ENCODE results near the gene PLD5.
"Not testable (repeated sequence)": the region's sequence is repeated elsewhere in the genome, so short reads cannot be mapped to it uniquely, and the experiment has no call there.

Gene PLD5

DNA sequence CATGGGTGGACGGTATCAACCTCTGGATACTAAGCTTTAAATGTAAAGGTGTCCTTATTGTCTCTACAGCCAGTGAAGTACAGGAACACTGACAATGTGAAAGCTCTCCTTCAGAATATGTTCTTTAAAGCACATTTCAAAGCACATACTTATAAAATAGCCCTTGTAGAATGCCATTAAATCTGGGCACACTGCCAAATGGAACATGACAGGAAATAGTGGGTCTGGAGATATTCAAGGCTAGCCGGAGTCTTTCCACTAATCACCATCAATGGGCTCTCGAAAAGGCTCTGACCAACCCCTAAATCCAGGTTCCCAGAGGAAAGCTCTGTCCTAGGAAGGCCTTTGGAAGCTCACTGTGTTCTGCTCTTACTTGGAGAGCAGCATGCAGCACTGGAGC lies 46.6 kb downstream of the PLD5 start:
- DNase-seq = no peak

DNA sequence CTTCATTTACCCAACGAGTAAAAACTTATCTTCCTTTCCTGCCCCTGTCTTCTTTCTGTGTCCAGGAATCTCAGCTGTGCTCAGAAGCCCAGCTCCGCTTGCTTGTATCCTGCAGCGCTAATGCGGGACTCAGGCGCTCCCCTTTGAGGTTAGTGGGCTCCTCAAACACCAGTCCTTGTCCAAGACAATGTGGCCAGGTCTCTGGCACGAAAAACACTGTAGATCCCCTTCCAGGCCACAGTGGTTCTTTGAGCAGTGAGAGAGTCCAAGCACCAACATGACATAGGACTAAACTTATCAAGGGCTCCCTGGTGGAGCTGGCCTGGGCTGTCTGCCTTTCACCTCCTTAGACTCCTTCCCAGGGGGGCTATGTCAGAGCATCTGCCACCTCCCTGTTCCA lies 53.7 kb downstream of the PLD5 start:
- no peak for DNase-seq

DNA sequence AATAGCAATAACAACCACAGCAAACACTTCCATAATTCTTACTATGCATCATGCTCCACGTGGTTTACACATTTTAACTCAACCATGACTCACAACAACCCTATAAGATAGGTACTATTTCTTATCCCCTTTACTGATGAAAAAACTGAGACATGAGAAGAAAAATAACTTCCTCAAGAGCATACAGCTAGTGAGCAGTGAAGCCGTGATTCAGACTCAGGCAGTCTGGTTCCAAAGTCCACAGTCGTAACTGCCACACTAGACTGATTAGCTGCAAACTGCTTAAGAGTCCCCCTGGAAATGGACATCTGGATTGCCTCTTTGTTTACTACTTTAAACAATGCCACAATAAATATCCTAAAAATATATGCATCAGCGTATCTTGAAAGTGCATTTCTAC lies 55.7 kb downstream of the PLD5 start:
- DNase-seq = no peak

DNA sequence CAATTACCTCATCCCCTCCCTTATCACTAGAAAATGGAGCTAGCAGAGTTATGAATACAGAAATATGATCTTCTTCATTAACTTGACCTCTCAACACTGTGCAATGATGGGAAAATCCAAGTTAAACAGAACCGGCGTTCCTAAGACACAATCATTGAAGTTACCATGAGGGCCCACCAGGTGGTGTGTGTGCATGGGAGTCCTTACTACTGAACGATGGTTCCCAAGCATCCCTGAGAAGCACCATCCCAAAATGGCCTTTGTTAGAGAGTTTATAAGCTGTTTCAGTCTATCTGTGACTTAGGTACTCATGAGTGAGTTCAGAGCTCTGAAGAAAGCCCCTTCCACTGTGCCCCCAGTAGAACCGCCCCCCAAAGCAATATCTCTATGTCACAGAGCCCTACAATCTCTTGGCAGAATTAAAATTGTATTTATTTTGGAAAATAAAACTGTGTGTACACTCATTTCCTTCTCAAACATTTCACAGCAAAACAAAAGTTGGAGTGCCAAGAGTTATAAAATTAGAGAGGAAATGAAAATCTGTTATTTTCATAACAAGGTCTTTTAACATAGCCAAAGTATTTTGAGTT lies 56.8 kb downstream of the PLD5 start:
- DNase-seq = peak; percentile 8

DNA sequence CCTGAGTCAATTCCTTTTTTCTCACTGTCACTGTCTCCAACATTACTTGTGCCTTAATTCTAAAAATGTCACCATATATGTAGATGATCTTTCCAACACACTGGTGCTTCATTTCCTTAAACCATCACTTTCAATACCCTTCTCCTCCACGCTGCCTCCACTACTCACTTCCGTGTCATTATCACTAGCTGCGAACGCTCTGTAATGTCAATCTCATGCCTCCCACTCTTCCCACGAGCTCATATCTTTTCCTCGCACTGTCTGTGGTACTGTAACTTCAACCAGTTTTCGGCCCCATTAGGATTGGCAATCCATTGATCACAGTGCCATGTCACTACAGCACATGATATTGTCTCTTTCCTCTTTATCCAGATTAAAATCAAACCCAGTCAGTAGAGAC lies 61.6 kb downstream of the PLD5 start:
- no peak for DNase-seq

DNA sequence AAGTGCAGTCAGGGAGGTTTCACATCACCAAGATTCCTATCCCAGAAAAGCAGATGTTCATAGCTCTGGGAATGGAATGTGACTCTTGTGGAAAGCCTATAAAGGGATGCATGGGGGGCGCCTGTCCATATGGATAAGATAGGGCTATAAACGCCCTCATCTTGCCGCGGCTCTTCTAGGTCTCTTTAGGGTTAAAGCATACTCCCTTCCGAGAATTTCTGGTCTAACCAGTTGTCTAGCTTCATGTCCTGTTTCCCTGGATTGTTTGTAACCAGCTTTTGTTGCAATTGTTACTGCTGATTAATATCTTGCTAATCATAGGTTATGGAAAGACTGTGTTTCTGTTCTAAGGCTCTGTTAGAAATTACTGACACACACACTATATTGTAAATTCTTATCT lies 64.8 kb downstream of the PLD5 start:
- DNase-seq = not testable (repeated sequence)

DNA sequence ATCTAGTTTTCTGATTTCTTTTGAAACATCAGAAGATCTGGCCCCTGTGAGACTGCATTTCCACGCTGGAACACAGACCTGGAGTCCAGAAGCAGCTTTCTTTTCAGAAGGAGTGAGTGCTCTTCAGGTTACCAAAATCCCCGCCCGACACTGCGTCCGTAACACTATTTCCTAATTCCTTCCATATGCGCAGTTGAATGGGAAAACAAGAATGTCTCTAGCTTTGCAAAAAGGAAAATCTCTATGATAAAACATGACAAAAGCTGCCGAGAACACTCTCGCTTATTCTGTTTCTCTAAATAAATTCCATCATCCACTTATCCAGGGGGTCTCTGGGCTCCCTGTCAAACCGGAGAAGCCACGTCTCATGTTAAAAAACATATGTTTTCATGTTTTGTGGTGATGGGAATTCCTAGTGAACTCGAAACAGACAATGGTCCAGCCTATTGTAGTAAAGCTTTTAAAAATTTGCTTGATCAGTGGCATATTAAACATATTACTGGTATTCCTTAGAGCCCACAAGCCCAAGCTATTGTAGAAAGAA lies 67.7 kb downstream of the PLD5 start:
- DNase-seq = no peak

DNA sequence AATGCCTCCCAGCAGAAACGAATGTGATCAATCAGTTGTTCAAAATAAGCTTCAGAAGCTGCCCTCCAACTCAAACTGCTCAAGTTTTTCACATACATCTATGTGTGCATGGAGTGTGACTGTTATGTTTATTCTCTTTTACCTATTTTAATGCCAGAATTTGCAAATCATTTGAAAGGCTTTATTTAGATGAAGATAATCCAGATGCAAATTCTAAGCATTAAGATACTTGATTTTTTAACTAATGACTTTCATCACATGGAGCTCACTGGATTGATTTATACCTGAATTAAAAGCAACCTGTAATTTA lies 69.5 kb downstream of the PLD5 start:
- no peak for DNase-seq

DNA sequence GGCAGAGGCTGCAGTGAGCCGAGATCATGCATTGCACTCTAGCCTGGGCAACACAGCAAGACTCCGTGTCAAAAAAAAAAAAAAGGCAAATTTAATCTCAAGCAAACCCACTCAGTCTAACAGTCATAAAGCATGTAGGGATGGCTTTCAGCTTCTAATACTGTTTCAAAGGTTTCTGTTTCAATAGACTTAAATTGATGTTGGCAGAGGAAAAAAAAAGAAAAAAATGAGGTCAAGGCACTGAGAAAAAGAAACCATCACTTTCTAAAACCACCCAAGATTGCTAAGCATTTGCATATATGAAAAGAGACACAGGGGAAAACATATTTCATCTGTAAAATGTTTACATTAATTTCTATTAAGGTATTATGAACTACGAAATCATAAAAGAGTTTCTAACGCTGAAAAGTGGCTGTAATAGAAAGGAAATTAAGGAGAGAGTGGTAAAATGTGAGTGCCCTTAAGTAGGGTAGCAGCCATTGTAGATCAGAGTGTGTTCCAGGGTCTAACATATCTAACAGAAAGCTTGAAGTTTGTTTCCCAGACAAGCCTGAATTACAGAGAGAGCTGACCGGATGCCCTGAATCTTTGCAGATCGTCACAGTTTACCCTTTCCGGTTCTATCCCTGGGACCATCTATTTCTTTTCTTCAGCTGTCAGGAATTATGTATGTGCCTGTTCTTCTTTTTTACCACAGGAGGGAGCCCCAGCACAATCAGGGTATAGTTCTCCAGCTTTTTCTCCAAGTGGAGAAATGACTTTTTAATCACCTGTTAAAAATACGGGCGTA lies 70.0 kb downstream of the PLD5 start:
- DNase-seq = no peak

DNA sequence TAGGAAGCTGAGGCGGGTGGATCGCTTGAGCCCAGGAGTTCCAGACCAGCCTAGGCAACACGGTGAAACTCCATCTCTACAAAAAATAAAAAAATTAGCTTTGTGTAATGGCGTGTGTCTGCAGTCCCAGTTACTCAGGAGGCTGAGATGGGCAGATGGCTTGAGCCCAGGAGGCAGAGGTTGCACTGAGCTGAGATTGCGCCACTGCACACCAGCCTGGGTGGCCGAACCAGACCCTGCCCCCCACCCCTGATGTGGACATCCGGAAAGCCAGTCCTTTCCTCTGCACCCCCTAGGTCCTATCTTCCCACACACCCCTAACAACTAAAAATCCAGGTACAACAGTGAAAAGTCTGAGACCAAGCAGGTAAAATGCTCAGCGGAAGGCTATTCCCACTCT lies 71.9 kb downstream of the PLD5 start:
- DNase-seq = no peak

DNA sequence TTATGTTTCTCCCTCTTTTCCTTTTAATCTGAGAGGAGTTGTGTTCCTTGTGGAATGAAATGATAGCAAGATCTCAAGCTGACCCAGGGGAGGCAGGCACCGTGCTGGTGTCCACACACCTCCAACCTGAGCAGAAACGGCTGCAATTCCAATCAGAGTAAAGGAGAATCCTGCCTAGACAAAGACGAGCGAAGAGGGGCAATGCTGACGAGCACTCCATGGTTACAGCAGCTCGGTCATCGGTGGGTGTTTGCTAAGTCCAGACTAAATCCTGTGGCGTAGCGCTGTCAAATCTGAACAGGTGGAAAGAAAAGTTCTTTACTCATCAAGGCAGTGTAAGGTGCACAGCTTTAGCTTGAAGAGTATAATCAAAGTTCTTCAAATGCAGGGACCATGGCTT lies 74.8 kb downstream of the PLD5 start:
- no peak for DNase-seq

DNA sequence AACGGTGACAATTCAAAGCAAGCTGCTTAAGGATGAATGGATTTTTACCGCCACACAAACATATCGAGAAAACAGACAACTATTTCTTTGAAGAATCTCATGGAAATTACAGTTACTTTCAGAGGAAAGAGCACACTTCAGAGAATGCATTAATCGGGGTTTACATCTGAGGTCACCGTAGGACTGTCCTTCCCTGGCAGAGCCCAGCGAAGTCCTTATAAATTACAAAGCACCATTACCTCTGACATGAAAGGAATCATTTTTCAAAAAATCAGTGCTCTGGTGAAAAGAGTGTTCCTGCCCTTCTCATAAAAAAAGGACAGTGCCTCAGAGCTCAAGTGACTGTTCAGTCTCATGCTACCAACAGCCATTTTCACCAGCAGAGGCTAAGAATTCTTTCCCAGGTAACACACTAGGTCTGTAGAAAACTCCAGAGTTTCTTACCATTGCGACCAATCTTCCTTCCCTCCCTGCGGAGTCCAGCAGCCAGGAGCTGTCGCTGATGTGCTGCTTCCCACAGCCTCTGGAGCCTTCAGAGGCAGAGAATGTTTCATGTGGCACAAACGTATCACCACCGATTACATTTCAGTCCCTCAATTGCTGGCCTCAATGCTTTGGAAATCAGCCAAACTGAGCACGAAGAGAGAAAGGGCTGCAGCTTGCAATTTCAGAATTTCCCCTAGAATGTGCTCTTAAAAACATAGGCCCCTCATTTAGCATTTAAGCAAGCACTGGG lies 75.4 kb downstream of the PLD5 start:
- DNase-seq = no peak

DNA sequence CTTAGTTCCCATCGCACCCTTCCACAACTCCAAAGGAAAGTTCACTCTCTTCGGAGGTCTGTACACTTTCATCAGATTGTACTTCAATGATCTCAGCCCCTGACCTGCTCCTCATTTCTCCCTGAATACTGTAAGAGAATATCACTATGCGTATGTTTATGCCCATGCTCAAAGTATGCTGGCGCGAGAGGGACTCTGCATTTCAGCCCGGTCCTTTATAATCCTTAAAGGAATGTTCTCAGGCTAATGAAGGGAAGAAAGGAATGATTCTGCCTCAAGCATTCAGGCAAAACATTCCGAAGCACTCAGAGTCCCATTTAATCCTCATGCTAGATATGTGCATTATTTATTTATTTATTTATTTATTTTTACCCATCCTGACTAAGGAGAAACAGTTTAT lies 76.8 kb downstream of the PLD5 start:
- no peak for DNase-seq

DNA sequence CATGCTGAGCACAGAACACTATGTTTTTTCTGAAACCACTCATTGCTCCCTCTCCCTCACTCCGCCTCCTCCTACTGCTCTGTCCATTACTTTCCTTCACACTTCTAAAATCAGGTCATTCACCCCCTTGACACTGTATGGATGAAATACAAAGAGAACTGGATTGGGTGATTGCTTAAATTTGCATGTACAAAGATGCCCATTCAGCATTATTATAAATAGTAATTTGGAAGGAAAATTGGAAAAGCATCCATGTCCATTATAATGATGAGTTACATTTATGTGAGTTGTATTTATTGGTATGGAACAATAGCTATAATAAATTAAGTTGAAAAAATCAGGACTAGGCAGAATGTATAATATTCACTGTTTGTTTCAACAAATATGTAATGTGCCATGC lies 83.7 kb downstream of the PLD5 start:
- no peak for DNase-seq

DNA sequence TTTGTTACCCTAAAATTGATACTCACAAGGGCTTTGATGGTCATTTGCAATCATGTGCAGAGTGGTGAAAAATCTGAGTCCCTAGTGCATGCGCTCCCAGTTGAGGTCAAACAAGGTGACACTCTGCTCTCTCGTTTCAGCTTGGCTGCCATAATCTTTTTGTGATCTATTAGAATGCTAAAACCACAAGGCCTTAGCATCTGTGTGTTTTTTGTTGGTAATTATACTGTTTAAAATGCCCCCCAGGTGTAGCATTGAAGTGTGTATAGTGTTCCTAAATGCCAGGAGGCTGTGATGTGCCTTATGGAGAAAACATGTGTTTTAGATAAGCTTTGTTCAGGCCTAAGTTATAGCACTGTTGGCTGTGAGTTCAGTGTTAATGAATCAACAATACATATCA lies 89.3 kb downstream of the PLD5 start:
- DNase-seq = no peak

DNA sequence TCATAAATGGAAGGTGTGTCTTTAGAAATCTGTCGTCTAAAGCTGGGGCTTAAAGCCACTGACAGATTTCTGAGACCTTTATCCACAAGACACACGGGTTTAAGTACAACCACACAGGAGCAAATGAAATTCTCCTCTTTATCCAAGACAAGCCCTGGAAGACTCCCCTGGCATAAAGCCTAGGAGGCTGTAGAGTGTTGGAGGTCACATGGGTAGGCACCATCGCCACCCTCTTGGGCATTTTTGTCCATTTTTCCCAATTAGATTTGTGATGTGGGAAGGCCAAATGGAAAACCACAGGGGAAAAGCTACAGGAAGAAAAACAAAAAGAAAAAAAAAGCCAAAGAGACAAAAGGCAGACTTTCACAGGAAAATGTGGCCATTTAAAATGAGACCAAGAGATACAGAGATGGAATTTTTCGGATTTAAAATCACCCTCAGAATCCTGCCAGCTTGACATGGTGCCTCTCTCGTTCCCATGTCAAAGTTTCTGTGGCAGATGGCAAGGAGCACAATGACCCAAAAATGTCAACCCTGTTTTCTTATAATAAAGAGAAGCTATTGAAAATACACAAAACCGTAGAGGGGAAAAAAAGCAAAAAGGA lies 91.9 kb downstream of the PLD5 start:
- DNase-seq = no peak

DNA sequence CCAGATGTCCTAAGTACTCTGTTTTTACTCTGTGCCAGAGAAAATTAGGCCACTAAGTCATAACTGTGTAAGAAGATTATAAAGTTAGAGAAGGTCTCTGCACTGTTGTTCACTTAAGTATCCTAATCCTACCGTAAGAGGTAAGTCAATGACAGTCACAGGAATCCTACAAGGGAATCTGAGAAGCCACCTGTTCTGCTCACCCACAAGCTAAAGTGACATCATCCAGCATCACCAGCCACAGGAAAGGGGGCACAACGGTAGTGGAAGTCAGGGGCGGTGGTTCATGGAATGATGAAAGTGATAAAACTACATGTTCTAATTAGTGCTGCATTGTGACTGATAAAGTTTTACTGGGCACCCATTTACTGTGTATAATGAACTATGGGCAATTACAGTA lies 92.7 kb downstream of the PLD5 start:
- DNase-seq = no peak

DNA sequence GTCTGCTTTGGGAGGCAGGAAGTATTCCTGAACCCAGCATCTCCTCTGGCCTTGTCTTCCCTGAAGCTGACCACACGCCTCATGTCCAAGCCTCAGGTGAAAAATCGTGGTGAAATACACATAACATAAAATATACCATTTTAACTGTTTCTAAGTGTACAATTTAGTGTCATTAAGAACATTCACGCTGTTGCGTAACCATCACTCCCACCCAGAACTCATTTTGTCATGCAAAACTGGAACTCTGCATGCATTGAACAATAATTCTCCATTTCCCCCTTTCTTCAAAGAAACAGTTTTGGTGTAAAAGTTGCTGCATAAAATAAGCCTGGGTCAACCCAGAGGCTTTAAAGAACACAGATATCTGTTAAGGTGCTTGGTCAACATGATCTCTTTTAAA lies 93.5 kb downstream of the PLD5 start:
- DNase-seq = no peak

DNA sequence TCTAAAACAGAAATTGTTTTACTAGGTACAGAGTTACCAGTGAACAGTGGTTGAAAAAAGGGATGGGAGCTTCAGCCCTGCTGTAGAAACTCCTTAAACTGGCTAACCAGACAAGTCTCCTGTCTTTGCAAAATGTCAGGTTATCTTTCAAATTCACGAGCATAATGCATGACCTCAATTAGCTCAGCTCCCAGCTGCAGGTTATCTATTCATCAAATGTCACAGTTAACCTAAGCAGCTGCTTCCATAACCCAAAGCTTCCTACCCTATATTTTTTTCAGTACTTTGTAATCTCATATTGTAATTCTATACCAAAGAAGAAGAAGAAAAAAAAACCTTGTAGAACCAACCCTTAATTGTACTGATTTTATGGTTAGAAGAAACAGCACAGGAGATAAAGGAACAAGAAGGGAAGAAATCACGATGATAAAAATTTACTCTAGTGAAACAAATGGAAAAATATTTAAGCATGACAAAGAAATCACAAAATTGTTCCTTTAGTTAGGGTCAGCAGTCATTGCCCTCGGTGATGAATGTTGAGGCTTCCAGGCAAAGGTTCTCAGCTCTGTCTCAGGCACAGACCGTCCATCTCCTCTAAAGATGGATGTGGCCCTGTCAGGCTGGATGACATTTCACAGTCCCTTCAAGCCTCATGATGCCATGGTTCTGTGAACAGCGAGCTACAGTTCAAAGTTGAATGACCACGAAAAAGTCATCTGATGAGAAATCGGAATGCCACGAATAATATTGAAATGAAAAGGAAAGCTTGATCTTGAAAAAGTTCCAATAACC lies 95.9 kb downstream of the PLD5 start:
- DNase-seq = no peak

DNA sequence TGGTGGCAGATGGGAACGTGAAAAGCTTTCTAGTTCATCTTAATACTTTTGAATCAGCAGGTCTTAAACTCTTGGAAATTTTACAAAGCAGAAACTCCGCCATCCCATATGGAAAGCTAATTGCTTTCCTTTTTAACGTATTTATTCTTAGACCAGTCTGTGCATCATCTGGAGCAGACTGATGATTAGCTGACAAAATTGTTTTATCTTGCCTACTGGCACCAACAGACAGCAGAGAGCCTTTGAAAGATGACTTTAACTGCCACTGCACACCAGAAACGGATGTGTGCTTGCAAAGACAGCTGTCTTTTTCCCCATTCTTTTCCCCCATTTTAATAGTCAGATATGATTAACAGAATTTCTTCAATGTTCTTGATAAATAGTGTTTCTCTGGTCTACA lies 97.0 kb downstream of the PLD5 start:
- DNase-seq = no peak

DNA sequence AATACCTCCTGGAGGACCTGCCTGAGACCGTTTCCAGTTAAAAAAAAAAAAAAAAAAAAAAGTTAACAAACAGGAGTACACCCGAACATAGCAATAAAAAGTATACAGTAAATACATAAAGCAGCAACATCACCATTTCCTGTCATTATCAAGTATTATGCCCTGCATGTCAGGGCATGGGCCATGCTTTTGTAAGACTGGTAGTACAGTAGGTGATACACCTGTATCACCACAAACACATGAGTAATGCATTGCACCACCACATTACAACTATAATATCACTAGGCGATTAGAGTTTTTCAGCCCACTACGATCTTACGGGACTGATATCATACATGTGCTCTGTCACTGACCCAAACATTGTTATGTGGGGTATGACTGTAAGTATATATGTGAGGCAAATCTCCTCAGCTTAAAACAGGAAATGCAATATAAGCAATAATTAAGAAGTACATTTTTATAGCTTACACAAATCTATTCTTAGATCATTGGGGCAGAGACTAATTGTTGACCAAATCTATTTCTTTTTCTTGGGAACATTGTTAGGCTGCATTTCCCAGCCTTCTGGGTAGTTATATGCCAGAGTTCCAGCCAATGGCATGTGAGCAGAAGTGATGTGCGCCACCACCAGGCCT lies 98.1 kb downstream of the PLD5 start:
- DNase-seq = no peak

DNA sequence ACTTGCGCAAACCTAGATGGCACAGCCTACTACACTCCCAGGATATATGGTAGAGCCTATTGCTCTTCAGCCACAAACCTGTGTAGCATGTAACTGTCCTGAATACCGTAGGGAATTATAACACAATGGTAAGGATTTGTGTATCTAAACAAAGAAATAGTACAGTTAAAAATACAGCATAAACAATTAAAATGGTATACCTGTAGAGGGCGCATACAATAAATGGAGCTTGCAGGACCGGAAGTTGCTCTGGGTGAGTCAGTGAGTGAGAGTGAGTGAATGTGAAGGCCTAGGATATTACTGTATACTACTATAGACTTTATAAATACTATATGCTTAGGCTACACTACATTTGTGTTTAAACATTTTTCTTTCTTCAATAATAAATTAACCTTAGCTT lies 99.3 kb downstream of the PLD5 start:
- DNase-seq = no peak
